CD8-positive, alpha-beta memory T cell (primary cell): ENCODE data around the gene ATP2B2. TPM values are rescaled to one million over a fixed set of nuclear protein-coding genes. Genes with fewer than 3 reads are reported as not detected.

Source experiments
- CTCF ChIA-PET: fragments of 350-600 bp; sonication (Branson Sonifier 250); formaldehyde crosslinking; loops from one replicate; lab custom pipeline; 2021; ENCODE audit warnings: antibody characterized with exemption; lab: Charles Lee
- POLR2A ChIA-PET: fragments of 350-600 bp; sonication (Branson Sonifier 250); formaldehyde crosslinking; loops from one replicate; lab custom pipeline; 2021; ENCODE audit warnings: antibody characterized with exemption; lab: Charles Lee
- DNase-seq, 5 donors: peaks; one replicate each; pipeline versions ENCODE4 v3.0.0 to v3.0.0-alpha.2; 2020 to 2022; ENCODE audit warnings: mixed read lengths in 1 of 5
- H3K27ac ChIP-seq: one replicate; pipeline ENCODE4 v1.7.0; 2013; ENCODE audit warnings: low read depth, mild to moderate bottlenecking, low read length, moderate library complexity
- H3K27me3 ChIP-seq: 2 replicates; pipeline ENCODE4 v1.7.0; 2013; ENCODE audit warnings: low read length, mild to moderate bottlenecking; ENCODE audit not compliant: insufficient read depth, poor library complexity, severe bottlenecking
- H3K36me3 ChIP-seq: 2 replicates; pipeline ENCODE4 v1.7.0; 2013; ENCODE audit warnings: mild to moderate bottlenecking, low read length, moderate library complexity; ENCODE audit not compliant: insufficient read depth
- H3K4me1 ChIP-seq: 2 replicates; pipeline ENCODE4 v1.7.0; 2013; ENCODE audit warnings: mild to moderate bottlenecking, low read length, moderate library complexity; ENCODE audit not compliant: insufficient read depth
- H3K4me3 ChIP-seq: 2 replicates; pipeline ENCODE4 v1.7.0; 2013; ENCODE audit warnings: mild to moderate bottlenecking, low read length
- H3K9me3 ChIP-seq: 2 replicates; pipeline ENCODE4 v1.7.0; 2013; ENCODE audit warnings: mild to moderate bottlenecking, low read length
- H3K27ac Mint-ChIP-seq, 8 donors: one replicate each; pipeline ENCODE4 v1.8.0; 2020 to 2021; ENCODE audit warnings: mixed read lengths in 8 of 8, mild to moderate bottlenecking in 6 of 8, inconsistent platforms in 3 of 8, moderate library complexity in 3 of 8
- H3K27me3 Mint-ChIP-seq, 2 donors: one replicate each; pipeline ENCODE4 v1.8.0; 2020 to 2021; ENCODE audit warnings: mixed read lengths in 2 of 2, mild to moderate bottlenecking in 1 of 2, moderate library complexity in 1 of 2
- H3K36me3 Mint-ChIP-seq, 3 donors: one replicate each; pipeline ENCODE4 v1.8.0; 2020 to 2021; ENCODE audit warnings: mixed read lengths in 3 of 3, inconsistent platforms in 1 of 3, mild to moderate bottlenecking in 1 of 3
- H3K4me1 Mint-ChIP-seq, 3 donors: one replicate each; pipeline ENCODE4 v1.8.0; 2020 to 2021; ENCODE audit warnings: mixed read lengths in 3 of 3, inconsistent platforms in 1 of 3, mild to moderate bottlenecking in 1 of 3
- H3K4me3 Mint-ChIP-seq, 7 donors: one replicate each; pipeline ENCODE4 v1.8.0; 2020 to 2021; ENCODE audit warnings: mixed read lengths in 7 of 7, mild to moderate bottlenecking in 6 of 7, moderate library complexity in 4 of 7, inconsistent platforms in 2 of 7
- H3K9me3 Mint-ChIP-seq, 5 donors: one replicate each; pipeline ENCODE4 v1.8.0; 2020 to 2022; ENCODE audit warnings: mixed read lengths in 5 of 5, mild to moderate bottlenecking in 3 of 5, moderate library complexity in 2 of 5, inconsistent platforms in 1 of 5
- polyA plus RNA-seq: library from polyadenylated mRNA; unstranded; fragments of 300-500 nt; fragmentation: Illumina TruSeq; gene quantifications from one replicate; pipeline ENCODE4 v1.2.3, GENCODE V29; 2021
- total RNA-seq, 2 experiments: library from RNA; stranded (reverse); gene quantifications; one replicate each; pipeline ENCODE4 v1.2.3, GENCODE V29; 2021

Gene ATP2B2
- total and polyA plus RNA-seq, 3 experiments from 2014 or later, result not detected

GRCh38 chr3:10289787-10290355, 215.5 kb downstream of the ATP2B2 start:
- peak overlapping the region in 1 of 8 donors; percentile 57 for H3K27ac Mint-ChIP-seq
- peaks cover 14% of the 10 kb centered on the region for H3K36me3 ChIP-seq
- H3K36me3 Mint-ChIP-seq, result peaks cover 0 to 72% (median 0%) of the 10 kb centered on the region in 3 donors
- POLR2A ChIA-PET, result no interaction called here
- H3K27me3 Mint-ChIP-seq, result no peaks in the 10 kb centered on the region
- no peaks in the 10 kb centered on the region for H3K9me3 ChIP-seq
- DNase-seq, result no peak
- no peak overlapping the region for H3K27ac ChIP-seq
- CTCF ChIA-PET, result interaction anchor here (0.9 to 1.0 kb wide), 2 partner anchors 13 to 15 kb away, joined by 3 read pairs; no protein-coding TSS in a partner anchor
- peaks cover 13 to 29% (median 13%) of the 10 kb centered on the region in 3 donors for H3K4me1 Mint-ChIP-seq
- no peak overlapping the region for H3K4me3 ChIP-seq
- H3K9me3 Mint-ChIP-seq, result no peaks in the 10 kb centered on the region
- H3K27me3 ChIP-seq, result no peaks in the 10 kb centered on the region
- H3K4me3 Mint-ChIP-seq, result no peak overlapping the region
- peaks cover under 1% of the 10 kb centered on the region for H3K4me1 ChIP-seq

GRCh38 chr3:10289077-10289476, 216.3 kb downstream of the ATP2B2 start:
- POLR2A ChIA-PET, result no interaction called here
- Histone ChIP-seq H3K9me3 (no peaks in the 10 kb centered on the region), H3K4me1 (peaks cover 9% of the 10 kb centered on the region), H3K4me3 (no peak overlapping the region), H3K27me3 (no peaks in the 10 kb centered on the region), H3K36me3 (peaks cover 14% of the 10 kb centered on the region), H3K27ac (no peak overlapping the region)
- DNase-seq, result no peak
- CTCF ChIA-PET, result interaction anchor here (1.1 kb wide), 1 partner anchor 356 kb away, joined by 4 read pairs; no protein-coding TSS in a partner anchor
- Mint-ChIP-seq H3K4me1 (peaks cover 21 to 33% (median 21%) of the 10 kb centered on the region in 3 donors), H3K27me3 (no peaks in the 10 kb centered on the region), H3K9me3 (no peaks in the 10 kb centered on the region), H3K4me3 (no peak overlapping the region), H3K27ac (peak overlapping the region in 2 of 8 donors; percentile 33 to 52), H3K36me3 (peaks cover 0 to 71% (median 0%) of the 10 kb centered on the region in 3 donors)

- no peak for DNase-seq
- Histone ChIP-seq H3K4me3 (no peak overlapping the region), H3K9me3 (no peaks in the 10 kb centered on the region), H3K27me3 (no peaks in the 10 kb centered on the region), H3K27ac (no peak overlapping the region), H3K36me3 (peaks cover 14% of the 10 kb centered on the region), H3K4me1 (peaks cover 14% of the 10 kb centered on the region)
- H3K9me3 Mint-ChIP-seq, result no peaks in the 10 kb centered on the region
- CTCF ChIA-PET, result interaction anchor here (1.1 kb wide), 1 partner anchor 356 kb away, joined by 4 read pairs; no protein-coding TSS in a partner anchor
- H3K4me3 Mint-ChIP-seq, result no peak overlapping the region
- H3K36me3 Mint-ChIP-seq, result peaks cover 0 to 71% (median 0%) of the 10 kb centered on the region in 3 donors
- H3K4me1 Mint-ChIP-seq, result peaks cover 25 to 35% (median 26%) of the 10 kb centered on the region in 3 donors
- peak overlapping the region in 2 of 8 donors; percentile 33 to 52 for H3K27ac Mint-ChIP-seq
- no peaks in the 10 kb centered on the region for H3K27me3 Mint-ChIP-seq
- POLR2A ChIA-PET, result no interaction called here
Measured at GRCh38 chr3:10288575-10288960, 216.8 kb downstream of the ATP2B2 start.

- Histone ChIP-seq H3K27ac (no peak overlapping the region), H3K4me3 (no peak overlapping the region), H3K4me1 (peaks cover 15% of the 10 kb centered on the region), H3K27me3 (no peaks in the 10 kb centered on the region), H3K9me3 (no peaks in the 10 kb centered on the region), H3K36me3 (peaks cover 14% of the 10 kb centered on the region)
- no peak overlapping the region for H3K4me3 Mint-ChIP-seq
- no peaks in the 10 kb centered on the region for H3K9me3 Mint-ChIP-seq
- H3K36me3 Mint-ChIP-seq, result peaks cover 0 to 73% (median 0%) of the 10 kb centered on the region in 3 donors
- CTCF ChIA-PET, result interaction anchor here (1.1 to 2.7 kb wide), 3 partner anchors 31 to 356 kb away, joined by 3 to 13 read pairs (median 4); partner anchors contain the start of gene CRELD1
- H3K27ac Mint-ChIP-seq, result no peak overlapping the region
- H3K27me3 Mint-ChIP-seq, result no peaks in the 10 kb centered on the region
- DNase-seq, result no peak
- POLR2A ChIA-PET, result no interaction called here
- H3K4me1 Mint-ChIP-seq, result peaks cover 25 to 40% (median 27%) of the 10 kb centered on the region in 3 donors
Measured at GRCh38 chr3:10287936-10288574, 217.3 kb downstream of the ATP2B2 start.

- no peaks in the 10 kb centered on the region for H3K9me3 Mint-ChIP-seq
- ChIA-PET POLR2A (no interaction called here), CTCF (interaction anchor here (0.7 to 2.7 kb wide), 4 partner anchors 32 to 355 kb away, joined by 3 to 13 read pairs (median 3); partner anchors contain the start of genes CRELD1 and VHL)
- Histone ChIP-seq H3K27ac (no peak overlapping the region), H3K4me3 (no peak overlapping the region), H3K36me3 (peaks cover 20% of the 10 kb centered on the region), H3K4me1 (peaks cover 15% of the 10 kb centered on the region), H3K9me3 (no peaks in the 10 kb centered on the region), H3K27me3 (no peaks in the 10 kb centered on the region)
- no peak overlapping the region for H3K4me3 Mint-ChIP-seq
- peak overlapping the region; percentile 17 to 66 (median 51) for H3K27ac Mint-ChIP-seq
- H3K4me1 Mint-ChIP-seq, result peaks cover 24 to 45% (median 24%) of the 10 kb centered on the region in 3 donors
- H3K27me3 Mint-ChIP-seq, result no peaks in the 10 kb centered on the region
- H3K36me3 Mint-ChIP-seq, result peaks cover 0 to 71% (median 5%) of the 10 kb centered on the region in 3 donors
- peak in 2 of 5 donors; percentile 43 to 53 for DNase-seq
Measured at GRCh38 chr3:10286596-10287295, 218.6 kb downstream of the ATP2B2 start.

GRCh38 chr3:10286133-10286524, 219.3 kb downstream of the ATP2B2 start:
- no peaks in the 10 kb centered on the region for H3K9me3 Mint-ChIP-seq
- H3K27me3 Mint-ChIP-seq, result no peaks in the 10 kb centered on the region
- Histone ChIP-seq H3K4me3 (no peak overlapping the region), H3K9me3 (no peaks in the 10 kb centered on the region), H3K4me1 (peaks cover 15% of the 10 kb centered on the region), H3K27ac (no peak overlapping the region), H3K36me3 (peaks cover 20% of the 10 kb centered on the region), H3K27me3 (no peaks in the 10 kb centered on the region)
- DNase-seq, result no peak
- H3K36me3 Mint-ChIP-seq, result peaks cover 0 to 68% (median 5%) of the 10 kb centered on the region in 3 donors
- H3K27ac Mint-ChIP-seq, result peak overlapping the region in 4 of 8 donors; percentile 29 to 66 (median 49)
- ChIA-PET POLR2A (no interaction called here), CTCF (interaction anchor here (0.7 to 2.7 kb wide), 3 partner anchors 145 to 354 kb away, joined by 3 to 13 read pairs (median 3); partner anchors contain the start of genes CRELD1 and VHL)
- peaks cover 24 to 45% (median 24%) of the 10 kb centered on the region in 3 donors for H3K4me1 Mint-ChIP-seq
- H3K4me3 Mint-ChIP-seq, result no peak overlapping the region

- ChIA-PET CTCF (interaction anchor here (1.1 to 2.7 kb wide), 2 partner anchors 144 to 353 kb away, joined by 3 to 13 read pairs; partner anchors contain the start of genes CRELD1 and VHL), POLR2A (no interaction called here)
- H3K4me3 Mint-ChIP-seq, result no peak overlapping the region
- H3K9me3 ChIP-seq, result no peaks in the 10 kb centered on the region
- peaks cover 15% of the 10 kb centered on the region for H3K4me1 ChIP-seq
- H3K27ac Mint-ChIP-seq, result peak overlapping the region in 7 of 8 donors; percentile 68 to 87 (median 77)
- no peaks in the 10 kb centered on the region for H3K9me3 Mint-ChIP-seq
- H3K4me1 Mint-ChIP-seq, result peaks cover 24 to 45% (median 24%) of the 10 kb centered on the region in 3 donors
- no peaks in the 10 kb centered on the region for H3K27me3 Mint-ChIP-seq
- peaks cover 0 to 71% (median 5%) of the 10 kb centered on the region in 3 donors for H3K36me3 Mint-ChIP-seq
- H3K36me3 ChIP-seq, result peaks cover 24% of the 10 kb centered on the region
- no peak overlapping the region for H3K4me3 ChIP-seq
- H3K27ac ChIP-seq, result no peak overlapping the region
- no peak for DNase-seq
- H3K27me3 ChIP-seq, result no peaks in the 10 kb centered on the region
Measured at GRCh38 chr3:10285272-10286132, 219.9 kb downstream of the ATP2B2 start.
